HepG2 (cell line): ENCODE results near the gene OPA3. TPM values are rescaled to one million over a fixed set of nuclear protein-coding genes. Genes with fewer than 3 reads are reported as not detected.

ENCODE experiments used
- KLF6 ChIP-seq: IDR thresholded peaks from 2 replicates; pipeline ENCODE4 v1.8.0; 2016; ENCODE audit warnings: missing biosample characterization, missing genetic modification reagents
- NFAT5 ChIP-seq: sonication (generic); formaldehyde crosslinking; IDR thresholded peaks from 2 replicates; pipeline ENCODE4 v1.4.0; 2020; ENCODE audit warnings: missing genetic modification reagents
- RBAK ChIP-seq: sonication (generic); formaldehyde crosslinking; IDR thresholded peaks from 2 replicates; pipeline ENCODE4 v1.5.1; 2020; ENCODE audit warnings: mild to moderate bottlenecking, missing genetic modification reagents
- SNAPC2 ChIP-seq: sonication (generic); formaldehyde crosslinking; IDR thresholded peaks from 2 replicates; pipeline ENCODE4 v1.8.1; 2022; ENCODE audit warnings: mild to moderate bottlenecking, missing genetic modification reagents
- SRSF1 ChIP-seq: fragments of 200-400 bp; formaldehyde crosslinking; optimal IDR thresholded peaks from 2 replicates; pipeline ENCODE3; 2017; ENCODE audit warnings: mild to moderate bottlenecking, low read depth, low read length, moderate library complexity
- TOE1 ChIP-seq: sonication (generic); formaldehyde crosslinking; IDR thresholded peaks from 2 replicates; pipeline ENCODE4 v1.4.0; 2020; ENCODE audit warnings: mild to moderate bottlenecking, missing genetic modification reagents
- XBP1 ChIP-seq: sonication (generic); formaldehyde crosslinking; IDR thresholded peaks from 2 replicates; pipeline ENCODE4 v1.5.0; 2020; ENCODE audit warnings: missing genetic modification reagents
- ZBTB7B ChIP-seq: sonication (generic); formaldehyde crosslinking; IDR thresholded peaks from 2 replicates; pipeline ENCODE4 v1.4.0; 2020; ENCODE audit warnings: missing genetic modification reagents
- ZNF224 ChIP-seq: sonication (generic); formaldehyde crosslinking; IDR thresholded peaks from 2 replicates; pipeline ENCODE4 v1.5.0; 2020; ENCODE audit warnings: mild to moderate bottlenecking, missing genetic modification reagents
- ZNF354B ChIP-seq: sonication (generic); formaldehyde crosslinking; IDR thresholded peaks from 2 replicates; pipeline ENCODE4 v1.8.0; 2022; ENCODE audit warnings: mild to moderate bottlenecking, missing genetic modification reagents
- ZNF570 ChIP-seq: sonication (generic); formaldehyde crosslinking; IDR thresholded peaks from 2 replicates; pipeline ENCODE4 v1.4.0; 2020; ENCODE audit warnings: mild to moderate bottlenecking, missing genetic modification reagents, borderline replicate concordance
- polyA plus RNA-seq, 8 experiments: library from polyadenylated mRNA; depleted of rRNA in 3 of 8; stranded (reverse) in 7 of 8; unstranded in 1 of 8; fragments of >200 nt; fragmentation: Illumina TruSeq in 4 of 8; extraction: Trizol in 4 of 8; gene quantifications; 2 replicates each; pipeline versions ENCODE4 v1.2.1 to v1.2.3, GENCODE V29; 2011 to 2016; ENCODE audit warnings: low read depth in 4 of 8, missing spikeins in 1 of 8, mixed read lengths in 1 of 8; ENCODE audit not compliant: insufficient read depth in 1 of 8
- total RNA-seq, 5 experiments: library from RNA; depleted of rRNA; stranded (reverse); fragments of >200 nt; fragmentation: Illumina TruSeq; extraction: Trizol; gene quantifications; 2 replicates each; pipeline ENCODE4 v1.2.3, GENCODE V29; 2016; ENCODE audit warnings: low read depth in 1 of 5
- TF ChIP-seq, protein P1 (sequence below): sonication (generic); formaldehyde crosslinking; IDR thresholded peaks from 2 replicates; pipeline ENCODE4 v1.5.0; 2020; ENCODE audit warnings: mild to moderate bottlenecking, missing genetic modification reagents, borderline replicate concordance

OPA3 gene
- total and polyA plus RNA-seq, 2 of the 13 experiments (the other 11 are each of a cell fraction or from before 2014, with no cell fraction given) = 8.3 to 17.7 TPM

DNA sequence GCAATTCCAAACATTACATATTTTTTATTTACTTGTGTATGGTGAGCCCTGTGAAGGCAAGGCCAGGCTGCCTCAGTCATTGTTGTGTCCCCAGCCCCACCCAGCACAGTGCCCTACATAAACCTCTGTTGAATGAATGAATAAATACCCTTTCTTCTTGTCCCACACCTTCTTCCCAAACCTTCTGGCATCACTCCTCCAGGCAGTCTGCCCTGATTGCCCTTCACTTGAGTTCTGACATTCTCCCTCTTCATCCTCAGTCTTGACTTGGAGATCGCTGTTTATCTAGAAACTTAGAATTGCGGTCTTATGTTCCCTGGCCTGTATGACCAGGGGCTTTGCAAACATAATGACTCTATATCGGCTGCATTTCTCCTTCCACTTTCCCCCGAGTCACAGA is 5.2 kb upstream of the OPA3 start (continued):
- TF ChIP-seq, protein P1, sequence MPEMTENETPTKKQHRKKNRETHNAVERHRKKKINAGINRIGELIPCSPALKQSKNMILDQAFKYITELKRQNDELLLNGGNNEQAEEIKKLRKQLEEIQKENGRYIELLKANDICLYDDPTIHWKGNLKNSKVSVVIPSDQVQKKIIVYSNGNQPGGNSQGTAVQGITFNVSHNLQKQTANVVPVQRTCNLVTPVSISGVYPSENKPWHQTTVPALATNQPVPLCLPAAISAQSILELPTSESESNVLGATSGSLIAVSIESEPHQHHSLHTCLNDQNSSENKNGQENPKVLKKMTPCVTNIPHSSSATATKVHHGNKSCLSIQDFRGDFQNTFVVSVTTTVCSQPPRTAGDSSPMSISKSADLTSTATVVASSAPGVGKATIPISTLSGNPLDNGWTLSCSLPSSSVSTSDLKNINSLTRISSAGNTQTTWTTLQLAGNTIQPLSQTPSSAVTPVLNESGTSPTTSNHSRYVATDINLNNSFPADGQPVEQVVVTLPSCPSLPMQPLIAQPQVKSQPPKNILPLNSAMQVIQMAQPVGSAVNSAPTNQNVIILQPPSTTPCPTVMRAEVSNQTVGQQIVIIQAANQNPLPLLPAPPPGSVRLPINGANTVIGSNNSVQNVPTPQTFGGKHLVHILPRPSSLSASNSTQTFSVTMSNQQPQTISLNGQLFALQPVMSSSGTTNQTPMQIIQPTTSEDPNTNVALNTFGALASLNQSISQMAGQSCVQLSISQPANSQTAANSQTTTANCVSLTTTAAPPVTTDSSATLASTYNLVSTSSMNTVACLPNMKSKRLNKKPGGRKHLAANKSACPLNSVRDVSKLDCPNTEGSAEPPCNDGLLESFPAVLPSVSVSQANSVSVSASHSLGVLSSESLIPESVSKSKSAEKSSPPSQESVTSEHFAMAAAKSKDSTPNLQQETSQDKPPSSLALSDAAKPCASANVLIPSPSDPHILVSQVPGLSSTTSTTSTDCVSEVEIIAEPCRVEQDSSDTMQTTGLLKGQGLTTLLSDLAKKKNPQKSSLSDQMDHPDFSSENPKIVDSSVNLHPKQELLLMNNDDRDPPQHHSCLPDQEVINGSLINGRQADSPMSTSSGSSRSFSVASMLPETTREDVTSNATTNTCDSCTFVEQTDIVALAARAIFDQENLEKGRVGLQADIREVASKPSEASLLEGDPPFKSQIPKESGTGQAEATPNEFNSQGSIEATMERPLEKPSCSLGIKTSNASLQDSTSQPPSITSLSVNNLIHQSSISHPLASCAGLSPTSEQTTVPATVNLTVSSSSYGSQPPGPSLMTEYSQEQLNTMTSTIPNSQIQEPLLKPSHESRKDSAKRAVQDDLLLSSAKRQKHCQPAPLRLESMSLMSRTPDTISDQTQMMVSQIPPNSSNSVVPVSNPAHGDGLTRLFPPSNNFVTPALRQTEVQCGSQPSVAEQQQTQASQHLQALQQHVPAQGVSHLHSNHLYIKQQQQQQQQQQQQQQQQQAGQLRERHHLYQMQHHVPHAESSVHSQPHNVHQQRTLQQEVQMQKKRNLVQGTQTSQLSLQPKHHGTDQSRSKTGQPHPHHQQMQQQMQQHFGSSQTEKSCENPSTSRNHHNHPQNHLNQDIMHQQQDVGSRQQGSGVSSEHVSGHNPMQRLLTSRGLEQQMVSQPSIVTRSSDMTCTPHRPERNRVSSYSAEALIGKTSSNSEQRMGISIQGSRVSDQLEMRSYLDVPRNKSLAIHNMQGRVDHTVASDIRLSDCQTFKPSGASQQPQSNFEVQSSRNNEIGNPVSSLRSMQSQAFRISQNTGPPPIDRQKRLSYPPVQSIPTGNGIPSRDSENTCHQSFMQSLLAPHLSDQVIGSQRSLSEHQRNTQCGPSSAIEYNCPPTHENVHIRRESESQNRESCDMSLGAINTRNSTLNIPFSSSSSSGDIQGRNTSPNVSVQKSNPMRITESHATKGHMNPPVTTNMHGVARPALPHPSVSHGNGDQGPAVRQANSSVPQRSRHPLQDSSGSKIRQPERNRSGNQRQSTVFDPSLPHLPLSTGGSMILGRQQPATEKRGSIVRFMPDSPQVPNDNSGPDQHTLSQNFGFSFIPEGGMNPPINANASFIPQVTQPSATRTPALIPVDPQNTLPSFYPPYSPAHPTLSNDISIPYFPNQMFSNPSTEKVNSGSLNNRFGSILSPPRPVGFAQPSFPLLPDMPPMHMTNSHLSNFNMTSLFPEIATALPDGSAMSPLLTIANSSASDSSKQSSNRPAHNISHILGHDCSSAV = no peak
- no peak for TF ChIP-seq TOE1 (CRISPR knock-in tag)
- no peak for TF ChIP-seq XBP1
- TF ChIP-seq SNAPC2 (CRISPR knock-in tag) = no peak
- TF ChIP-seq ZBTB7B = no peak
- TF ChIP-seq NFAT5 = no peak
- no peak for TF ChIP-seq KLF6 (CRISPR knock-in tag)
- TF ChIP-seq ZNF570 (CRISPR knock-in tag) = no peak
- no peak for TF ChIP-seq RBAK (CRISPR knock-in tag)
- TF ChIP-seq SRSF1 = no peak
- no peak for TF ChIP-seq ZNF224
- no peak for TF ChIP-seq ZNF354B (CRISPR knock-in tag)
